Measurements from ENCODE around the gene NBPF1. TPM values are rescaled to one million over a fixed set of nuclear protein-coding genes. Genes with fewer than 3 reads are reported as not detected.
"Not testable (repeated sequence)": the region's sequence is repeated elsewhere in the genome, so short reads cannot be mapped to it uniquely, and the experiment has no call there.

The NBPF1 gene
- total RNA-seq, 1 donor from 2014 or later = 5.2 TPM

GRCh38 chr1:16623337-16623736 lies 10.0 kb upstream of the NBPF1 start:
- H3K36me3 Mint-ChIP-seq (ENCODE audit: low read depth) = peaks cover 25% of the 10 kb centered on the region
- H3K27ac Mint-ChIP-seq; H3K9me3 Mint-ChIP-seq; H3K4me1 Mint-ChIP-seq (ENCODE audit: low read depth); H3K27me3 Mint-ChIP-seq (ENCODE audit: low read depth); DNase-seq (ENCODE audit: low spot score); intact Hi-C loops (cut with micrococcal nuclease); H3K4me3 Mint-ChIP-seq (ENCODE audit: low read depth): not testable (repeated sequence)

GRCh38 chr1:16621681-16622315 lies 8.4 kb upstream of the NBPF1 start:
- peaks cover 15% of the 10 kb centered on the region for H3K36me3 Mint-ChIP-seq (ENCODE audit: low read depth)
- not testable (repeated sequence) for H3K9me3 Mint-ChIP-seq; H3K4me3 Mint-ChIP-seq (ENCODE audit: low read depth); H3K27ac Mint-ChIP-seq; H3K4me1 Mint-ChIP-seq (ENCODE audit: low read depth); H3K27me3 Mint-ChIP-seq (ENCODE audit: low read depth); DNase-seq (ENCODE audit: low spot score)
- intact Hi-C loops (cut with micrococcal nuclease) = loop anchor here (1.0 kb wide), 1 partner anchor 330 kb away; no protein-coding TSS in a partner anchor

GRCh38 chr1:16621300-16621658 lies 7.9 kb upstream of the NBPF1 start:
- Mint-ChIP-seq H3K9me3 (no peaks in the 10 kb centered on the region), H3K27me3 (ENCODE audit: low read depth) (no peaks in the 10 kb centered on the region), H3K4me1 (ENCODE audit: low read depth) (no peaks in the 10 kb centered on the region), H3K4me3 (ENCODE audit: low read depth) (no peak overlapping the region), H3K27ac (no peak overlapping the region), H3K36me3 (ENCODE audit: low read depth) (peaks cover 12% of the 10 kb centered on the region)
- DNase-seq (ENCODE audit: low spot score) = no peak
- intact Hi-C loops (cut with micrococcal nuclease) = loop anchor here (1.0 kb wide), 1 partner anchor 330 kb away; no protein-coding TSS in a partner anchor

- intact Hi-C loops (cut with micrococcal nuclease); H3K27me3 Mint-ChIP-seq (ENCODE audit: low read depth); H3K27ac Mint-ChIP-seq; H3K4me3 Mint-ChIP-seq (ENCODE audit: low read depth); H3K4me1 Mint-ChIP-seq (ENCODE audit: low read depth); H3K36me3 Mint-ChIP-seq (ENCODE audit: low read depth); H3K9me3 Mint-ChIP-seq: not testable (repeated sequence)
- DNase-seq (ENCODE audit: low spot score) = peak; percentile 10
These were observed 6.6 kb upstream of the NBPF1 start for GRCh38 chr1:16619803-16620501.

GRCh38 chr1:16618719-16619118 lies 5.4 kb upstream of the NBPF1 start:
- DNase-seq (ENCODE audit: low spot score) = peak; percentile 18
- H3K36me3 Mint-ChIP-seq (ENCODE audit: low read depth) = no peaks in the 10 kb centered on the region
- no peak overlapping the region for H3K4me3 Mint-ChIP-seq (ENCODE audit: low read depth)
- no peaks in the 10 kb centered on the region for H3K4me1 Mint-ChIP-seq (ENCODE audit: low read depth)
- no peaks in the 10 kb centered on the region for H3K27me3 Mint-ChIP-seq (ENCODE audit: low read depth)
- no peak overlapping the region for H3K27ac Mint-ChIP-seq
- H3K9me3 Mint-ChIP-seq = no peaks in the 10 kb centered on the region
- intact Hi-C loops (cut with micrococcal nuclease) = no loop called here

GRCh38 chr1:16617778-16618580 lies 4.6 kb upstream of the NBPF1 start:
- intact Hi-C loops (cut with micrococcal nuclease) = loop anchor here (1.0 kb wide), 1 partner anchor 333 kb away; no protein-coding TSS in a partner anchor
- Mint-ChIP-seq H3K27me3 (ENCODE audit: low read depth) (no peaks in the 10 kb centered on the region), H3K36me3 (ENCODE audit: low read depth) (no peaks in the 10 kb centered on the region), H3K4me3 (ENCODE audit: low read depth) (no peak overlapping the region), H3K27ac (no peak overlapping the region), H3K9me3 (no peaks in the 10 kb centered on the region), H3K4me1 (ENCODE audit: low read depth) (no peaks in the 10 kb centered on the region)
- DNase-seq (ENCODE audit: low spot score) = no peak

GRCh38 chr1:16617114-16617631 lies 3.8 kb upstream of the NBPF1 start:
- no peaks in the 10 kb centered on the region for H3K36me3 Mint-ChIP-seq (ENCODE audit: low read depth)
- DNase-seq (ENCODE audit: low spot score) = peak; percentile 23
- H3K27me3 Mint-ChIP-seq (ENCODE audit: low read depth) = no peaks in the 10 kb centered on the region
- H3K9me3 Mint-ChIP-seq = no peaks in the 10 kb centered on the region
- intact Hi-C loops (cut with micrococcal nuclease) = loop anchor here (1.0 kb wide), 1 partner anchor 334 kb away; no protein-coding TSS in a partner anchor
- no peaks in the 10 kb centered on the region for H3K4me1 Mint-ChIP-seq (ENCODE audit: low read depth)
- no peak overlapping the region for H3K4me3 Mint-ChIP-seq (ENCODE audit: low read depth)
- H3K27ac Mint-ChIP-seq = no peak overlapping the region

- H3K36me3 Mint-ChIP-seq (ENCODE audit: low read depth) = no peaks in the 10 kb centered on the region
- H3K27ac Mint-ChIP-seq = no peak overlapping the region
- peak; percentile 14 for DNase-seq (ENCODE audit: low spot score)
- H3K27me3 Mint-ChIP-seq (ENCODE audit: low read depth) = no peaks in the 10 kb centered on the region
- H3K4me1 Mint-ChIP-seq (ENCODE audit: low read depth) = no peaks in the 10 kb centered on the region
- intact Hi-C loops (cut with micrococcal nuclease) = no loop called here
- H3K4me3 Mint-ChIP-seq (ENCODE audit: low read depth) = no peak overlapping the region
- H3K9me3 Mint-ChIP-seq = no peaks in the 10 kb centered on the region
These were observed 2.2 kb upstream of the NBPF1 start for GRCh38 chr1:16615253-16616252.

- H3K27ac Mint-ChIP-seq = no peak overlapping the region
- no peaks in the 10 kb centered on the region for H3K9me3 Mint-ChIP-seq
- H3K4me1 Mint-ChIP-seq (ENCODE audit: low read depth) = no peaks in the 10 kb centered on the region
- intact Hi-C loops (cut with micrococcal nuclease) = no loop called here
- DNase-seq (ENCODE audit: low spot score) = no peak
- H3K4me3 Mint-ChIP-seq (ENCODE audit: low read depth) = no peak overlapping the region
- no peaks in the 10 kb centered on the region for H3K36me3 Mint-ChIP-seq (ENCODE audit: low read depth)
- H3K27me3 Mint-ChIP-seq (ENCODE audit: low read depth) = no peaks in the 10 kb centered on the region
These were observed 1.2 kb upstream of the NBPF1 start for GRCh38 chr1:16614361-16615252.

GRCh38 chr1:16612332-16613172 lies 812 bp downstream of the NBPF1 start:
- Mint-ChIP-seq H3K4me3 (ENCODE audit: low read depth) (no peak overlapping the region), H3K9me3 (no peaks in the 10 kb centered on the region), H3K27me3 (ENCODE audit: low read depth) (no peaks in the 10 kb centered on the region), H3K4me1 (ENCODE audit: low read depth) (no peaks in the 10 kb centered on the region), H3K27ac (no peak overlapping the region), H3K36me3 (ENCODE audit: low read depth) (no peaks in the 10 kb centered on the region)
- intact Hi-C loops (cut with micrococcal nuclease) = loop anchor here (2.0 kb wide), 1 partner anchor 32 kb away; no protein-coding TSS in a partner anchor
- DNase-seq (ENCODE audit: low spot score) = peak; percentile 35

GRCh38 chr1:16611981-16612331 lies 1.4 kb downstream of the NBPF1 start:
- H3K27me3 Mint-ChIP-seq (ENCODE audit: low read depth); H3K27ac Mint-ChIP-seq; H3K4me3 Mint-ChIP-seq (ENCODE audit: low read depth); H3K4me1 Mint-ChIP-seq (ENCODE audit: low read depth); H3K9me3 Mint-ChIP-seq; H3K36me3 Mint-ChIP-seq (ENCODE audit: low read depth); DNase-seq (ENCODE audit: low spot score): not testable (repeated sequence)
- intact Hi-C loops (cut with micrococcal nuclease) = loop anchor here (2.0 kb wide), 2 partner anchors 13 to 33 kb away; no protein-coding TSS in a partner anchor
